GM21423 (cell line): ENCODE results near the gene LRP2.

Experiments used
- ATAC-seq: cut with Tn5 transposase; IDR thresholded peaks from one replicate; pipeline ENCODE4 v1.9.1; 2021; ENCODE audit warnings: mild to moderate bottlenecking, moderate library complexity; ENCODE audit not compliant: unreplicated experiment

The LRP2 gene

GRCh38 chr2:169094676-169095075 is 267.7 kb downstream of the LRP2 start:
- no peak for ATAC-seq

DNA sequence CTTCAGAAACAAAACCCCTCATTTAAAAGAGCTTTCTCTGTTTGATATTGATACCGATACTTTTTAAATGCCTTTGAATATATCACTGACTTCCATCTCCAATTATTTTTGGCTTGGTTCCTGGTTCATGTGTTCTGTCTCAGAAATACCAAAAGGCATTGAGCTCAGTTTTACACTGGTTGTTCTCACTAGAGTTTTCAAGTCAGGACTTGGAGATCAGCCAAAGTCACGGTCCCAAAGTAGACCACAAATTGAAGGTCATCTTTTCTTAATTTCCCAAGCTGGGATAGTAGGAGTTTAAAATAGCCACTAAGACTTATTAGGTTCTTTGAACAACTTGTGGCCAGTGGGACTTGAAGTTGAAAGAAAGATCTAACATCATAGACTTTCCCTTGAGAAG is 268.8 kb downstream of the LRP2 start:
- ATAC-seq: no peak

DNA sequence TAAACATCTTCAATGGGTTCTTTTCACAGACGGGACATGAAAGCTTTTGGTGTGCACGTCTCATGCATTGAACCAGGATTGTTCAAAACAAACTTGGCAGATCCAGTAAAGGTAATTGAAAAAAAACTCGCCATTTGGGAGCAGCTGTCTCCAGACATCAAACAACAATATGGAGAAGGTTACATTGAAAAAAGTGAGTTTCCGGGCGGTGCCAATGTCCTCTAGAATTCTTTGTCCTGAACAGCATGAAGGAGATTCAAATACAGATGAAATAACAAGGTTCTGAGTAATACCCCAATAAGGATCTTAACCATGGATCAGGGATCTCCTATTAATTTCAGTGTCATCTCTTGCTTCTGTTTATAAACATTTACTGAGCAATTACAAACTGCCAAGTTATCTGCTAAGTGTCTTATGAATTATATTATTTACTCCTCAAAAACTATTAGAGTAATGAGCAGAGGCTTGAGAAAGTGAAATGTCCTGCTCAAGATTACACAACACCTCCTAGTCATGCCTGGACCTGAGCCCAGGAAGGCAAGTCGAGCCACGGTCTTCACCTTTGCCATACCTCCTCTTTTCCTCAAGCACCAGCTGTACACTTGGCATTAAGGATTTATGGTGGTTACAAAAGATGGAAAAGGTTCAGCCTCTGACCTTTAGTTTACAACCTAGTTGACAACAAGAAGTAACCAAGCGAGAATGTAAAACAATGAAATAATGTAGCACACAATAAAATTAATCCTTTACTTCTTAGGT is 270.4 kb downstream of the LRP2 start:
- no peak for ATAC-seq

DNA sequence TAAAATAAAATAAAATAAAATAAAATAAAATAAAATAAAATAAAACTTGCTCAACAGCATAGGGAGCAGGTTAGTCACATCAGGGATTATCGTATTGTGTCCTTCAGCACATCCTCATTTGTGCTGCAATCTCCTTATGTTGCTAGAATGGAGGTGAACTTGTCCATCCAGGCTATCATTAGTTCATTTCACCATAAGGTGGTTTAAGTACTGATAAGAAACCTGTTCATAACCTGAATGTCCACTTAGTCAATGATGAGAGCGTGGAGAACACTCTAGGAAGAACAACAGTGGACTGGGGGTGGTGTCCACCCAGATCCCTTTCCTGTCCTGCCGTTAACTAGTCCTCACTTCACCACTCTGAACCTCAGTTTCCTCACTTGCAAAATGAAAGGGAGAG is 271.1 kb downstream of the LRP2 start:
- no peak for ATAC-seq

GRCh38 chr2:169090133-169090820 is 272.1 kb downstream of the LRP2 start:
- ATAC-seq: no peak

DNA sequence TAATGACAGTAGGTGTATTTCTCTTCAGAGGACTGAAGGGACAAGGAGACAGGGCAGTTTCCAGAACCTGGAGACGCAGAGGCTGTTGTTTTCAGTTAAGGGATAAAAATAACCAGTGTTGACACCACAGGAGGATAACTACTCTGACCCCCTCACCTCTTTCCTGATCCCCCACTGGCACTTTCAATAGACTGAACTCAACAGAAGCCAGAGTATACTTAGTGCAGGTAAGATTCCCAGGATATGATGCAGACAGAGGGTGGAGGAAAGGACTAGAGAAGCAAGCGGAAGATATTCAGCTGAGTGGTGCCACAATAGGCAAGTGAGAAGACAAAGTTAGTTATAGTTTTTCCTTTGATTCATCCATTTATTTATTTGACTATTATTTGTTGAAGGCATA is 273.2 kb downstream of the LRP2 start:
- no peak for ATAC-seq

GRCh38 chr2:169087757-169088379 is 274.5 kb downstream of the LRP2 start:
- ATAC-seq: no peak

- ATAC-seq: no peak
Measured at GRCh38 chr2:169086893-169087467, 275.4 kb downstream of the LRP2 start.

GRCh38 chr2:169082995-169083394 is 279.3 kb downstream of the LRP2 start:
- no peak for ATAC-seq

DNA sequence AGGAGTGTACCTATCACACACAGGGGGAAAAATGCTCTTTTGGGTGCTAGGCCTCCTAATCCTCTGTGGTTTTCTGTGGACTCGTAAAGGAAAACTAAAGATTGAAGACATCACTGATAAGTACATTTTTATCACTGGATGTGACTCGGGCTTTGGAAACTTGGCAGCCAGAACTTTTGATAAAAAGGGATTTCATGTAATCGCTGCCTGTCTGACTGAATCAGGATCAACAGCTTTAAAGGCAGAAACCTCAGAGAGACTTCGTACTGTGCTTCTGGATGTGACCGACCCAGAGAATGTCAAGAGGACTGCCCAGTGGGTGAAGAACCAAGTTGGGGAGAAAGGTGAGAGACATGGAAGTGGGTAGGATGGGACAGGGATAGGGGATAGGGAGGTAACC is 280.8 kb downstream of the LRP2 start:
- ATAC-seq: no peak

GRCh38 chr2:169080250-169081069 is 281.9 kb downstream of the LRP2 start:
- peak; percentile 92 for ATAC-seq

DNA sequence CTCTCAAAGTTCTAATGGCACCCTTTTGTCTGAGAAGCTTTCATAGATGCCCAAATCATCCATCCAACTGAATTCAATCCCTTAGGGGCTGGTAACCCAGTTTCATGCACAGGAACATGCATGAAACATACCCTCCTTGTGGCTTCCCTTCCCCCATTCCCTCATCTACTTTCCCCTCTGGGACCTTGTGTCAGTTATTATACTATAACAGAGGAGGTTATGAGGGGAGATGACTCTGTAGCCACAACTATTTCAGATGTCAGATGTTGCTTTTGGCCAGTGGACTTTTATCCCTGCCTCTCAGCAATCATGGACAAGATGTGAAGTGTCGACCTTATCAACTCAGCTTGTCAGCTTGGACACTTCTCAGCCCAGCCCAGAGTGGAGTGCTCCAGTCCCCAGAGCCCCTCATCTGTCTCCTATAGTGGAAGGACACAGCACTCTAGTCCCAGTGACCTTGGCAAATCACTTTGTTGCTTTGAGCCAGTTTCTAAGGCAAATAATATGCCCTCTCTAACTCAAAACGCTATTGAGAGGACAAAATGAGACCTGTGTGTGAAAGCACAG is 284.6 kb downstream of the LRP2 start:
- no peak for ATAC-seq
